ENCODE data around the gene MYO9A. TPM values are rescaled to one million over a fixed set of nuclear protein-coding genes. Genes with fewer than 3 reads are reported as not detected.

MYO9A gene
- total and polyA plus RNA-seq, 10 of the 15 experiments (the other 5 are each of a cell fraction or from before 2014, with no cell fraction given): 3.3 to 25.3 (median 12.2) TPM

DNA sequence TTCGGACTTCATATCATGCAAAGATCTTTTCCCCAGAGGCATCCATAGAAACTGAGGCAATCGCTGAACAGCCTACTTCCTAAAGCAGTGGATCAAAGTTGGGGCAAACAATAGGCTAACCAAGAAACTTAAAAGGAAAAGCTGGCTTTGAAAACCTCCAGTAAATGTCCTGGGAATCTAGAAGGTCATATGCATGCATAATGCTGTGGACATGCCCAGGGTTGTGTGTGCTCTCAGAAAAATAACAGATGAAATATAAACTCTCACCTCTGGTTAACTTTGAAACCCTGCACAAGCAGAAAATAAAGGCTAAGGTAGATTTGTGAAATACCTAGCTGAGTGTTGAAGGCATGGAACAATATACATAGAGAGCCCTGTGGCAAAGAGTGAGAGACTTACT lies 96.3 kb downstream of the MYO9A start (continued):
- TF ChIP-seq, protein P1, sequence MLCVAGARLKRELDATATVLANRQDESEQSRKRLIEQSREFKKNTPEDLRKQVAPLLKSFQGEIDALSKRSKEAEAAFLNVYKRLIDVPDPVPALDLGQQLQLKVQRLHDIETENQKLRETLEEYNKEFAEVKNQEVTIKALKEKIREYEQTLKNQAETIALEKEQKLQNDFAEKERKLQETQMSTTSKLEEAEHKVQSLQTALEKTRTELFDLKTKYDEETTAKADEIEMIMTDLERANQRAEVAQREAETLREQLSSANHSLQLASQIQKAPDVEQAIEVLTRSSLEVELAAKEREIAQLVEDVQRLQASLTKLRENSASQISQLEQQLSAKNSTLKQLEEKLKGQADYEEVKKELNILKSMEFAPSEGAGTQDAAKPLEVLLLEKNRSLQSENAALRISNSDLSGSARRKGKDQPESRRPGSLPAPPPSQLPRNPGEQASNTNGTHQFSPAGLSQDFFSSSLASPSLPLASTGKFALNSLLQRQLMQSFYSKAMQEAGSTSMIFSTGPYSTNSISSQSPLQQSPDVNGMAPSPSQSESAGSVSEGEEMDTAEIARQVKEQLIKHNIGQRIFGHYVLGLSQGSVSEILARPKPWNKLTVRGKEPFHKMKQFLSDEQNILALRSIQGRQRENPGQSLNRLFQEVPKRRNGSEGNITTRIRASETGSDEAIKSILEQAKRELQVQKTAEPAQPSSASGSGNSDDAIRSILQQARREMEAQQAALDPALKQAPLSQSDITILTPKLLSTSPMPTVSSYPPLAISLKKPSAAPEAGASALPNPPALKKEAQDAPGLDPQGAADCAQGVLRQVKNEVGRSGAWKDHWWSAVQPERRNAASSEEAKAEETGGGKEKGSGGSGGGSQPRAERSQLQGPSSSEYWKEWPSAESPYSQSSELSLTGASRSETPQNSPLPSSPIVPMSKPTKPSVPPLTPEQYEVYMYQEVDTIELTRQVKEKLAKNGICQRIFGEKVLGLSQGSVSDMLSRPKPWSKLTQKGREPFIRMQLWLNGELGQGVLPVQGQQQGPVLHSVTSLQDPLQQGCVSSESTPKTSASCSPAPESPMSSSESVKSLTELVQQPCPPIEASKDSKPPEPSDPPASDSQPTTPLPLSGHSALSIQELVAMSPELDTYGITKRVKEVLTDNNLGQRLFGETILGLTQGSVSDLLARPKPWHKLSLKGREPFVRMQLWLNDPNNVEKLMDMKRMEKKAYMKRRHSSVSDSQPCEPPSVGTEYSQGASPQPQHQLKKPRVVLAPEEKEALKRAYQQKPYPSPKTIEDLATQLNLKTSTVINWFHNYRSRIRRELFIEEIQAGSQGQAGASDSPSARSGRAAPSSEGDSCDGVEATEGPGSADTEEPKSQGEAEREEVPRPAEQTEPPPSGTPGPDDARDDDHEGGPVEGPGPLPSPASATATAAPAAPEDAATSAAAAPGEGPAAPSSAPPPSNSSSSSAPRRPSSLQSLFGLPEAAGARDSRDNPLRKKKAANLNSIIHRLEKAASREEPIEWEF (IDR thresholded peaks at IDR 0.05; ENCODE audit: insufficient replicate concordance, low read depth, low read length): no peak
- TF ChIP-seq ETV6 (conservative IDR thresholded peaks at IDR 0.05 in 1 of 2, IDR thresholded peaks at IDR 0.05 in 1 of 2; ENCODE audit: borderline replicate concordance in 1 of 2, low read depth in 1 of 2) (no peak), JUND (IDR thresholded peaks at IDR 0.05; ENCODE audit: low read depth, low read length) (no peak), ATF7 (IDR thresholded peaks at IDR 0.05; ENCODE audit: low read depth) (no peak), CBFB (IDR thresholded peaks at IDR 0.05; ENCODE audit: low read depth) (no peak), NFYA (IDR thresholded peaks at IDR 0.05; ENCODE audit: borderline replicate concordance, low read depth, low read length) (no peak), TARDBP (IDR thresholded peaks at IDR 0.05; ENCODE audit: borderline replicate concordance) (no peak)
- TF ChIP-seq, protein P2, sequence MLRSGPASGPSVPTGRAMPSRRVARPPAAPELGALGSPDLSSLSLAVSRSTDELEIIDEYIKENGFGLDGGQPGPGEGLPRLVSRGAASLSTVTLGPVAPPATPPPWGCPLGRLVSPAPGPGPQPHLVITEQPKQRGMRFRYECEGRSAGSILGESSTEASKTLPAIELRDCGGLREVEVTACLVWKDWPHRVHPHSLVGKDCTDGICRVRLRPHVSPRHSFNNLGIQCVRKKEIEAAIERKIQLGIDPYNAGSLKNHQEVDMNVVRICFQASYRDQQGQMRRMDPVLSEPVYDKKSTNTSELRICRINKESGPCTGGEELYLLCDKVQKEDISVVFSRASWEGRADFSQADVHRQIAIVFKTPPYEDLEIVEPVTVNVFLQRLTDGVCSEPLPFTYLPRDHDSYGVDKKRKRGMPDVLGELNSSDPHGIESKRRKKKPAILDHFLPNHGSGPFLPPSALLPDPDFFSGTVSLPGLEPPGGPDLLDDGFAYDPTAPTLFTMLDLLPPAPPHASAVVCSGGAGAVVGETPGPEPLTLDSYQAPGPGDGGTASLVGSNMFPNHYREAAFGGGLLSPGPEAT (IDR thresholded peaks at IDR 0.05; ENCODE audit: low read depth): no peak

All from GM12878 (cell line).